Measurements from ENCODE around the gene OR13J1.

OR13J1 gene

GRCh38 chr9:35841645-35841900 is 28.6 kb downstream of the OR13J1 start:
- Histone ChIP-seq H3K27me3 (ENCODE audit: control insufficient read depth, insufficient read depth, low read length) (peaks cover under 1% of the 10 kb centered on the region), H3K27ac (ENCODE audit: low read depth, low read length) (no peak overlapping the region), H3K9ac (ENCODE audit: low read length) (no peak overlapping the region), H3K36me3 (ENCODE audit: control insufficient read depth, insufficient read depth, low read length) (no peaks in the 10 kb centered on the region), H3K4me3 (ENCODE audit: low read depth, low read length) (no peak overlapping the region), H3K9me3 (ENCODE audit: control insufficient read depth, insufficient read depth, low read depth, low read length) (no peaks in the 10 kb centered on the region), H3K4me1 (ENCODE audit: control insufficient read depth, insufficient read depth, low read length) (peaks cover 42% of the 10 kb centered on the region)

- peaks cover 40% of the 10 kb centered on the region for H3K4me1 ChIP-seq (ENCODE audit: control insufficient read depth, insufficient read depth, low read length)
- no peak overlapping the region for H3K4me3 ChIP-seq (ENCODE audit: low read depth, low read length)
- no peaks in the 10 kb centered on the region for H3K36me3 ChIP-seq (ENCODE audit: control insufficient read depth, insufficient read depth, low read length)
- H3K27me3 ChIP-seq (ENCODE audit: control insufficient read depth, insufficient read depth, low read length): no peaks in the 10 kb centered on the region; the same call in none of the 2 replicates
- H3K9ac ChIP-seq (ENCODE audit: low read length): no peak overlapping the region
- H3K27ac ChIP-seq (ENCODE audit: low read depth, low read length): no peak overlapping the region
- no peaks in the 10 kb centered on the region for H3K9me3 ChIP-seq (ENCODE audit: control insufficient read depth, insufficient read depth, low read depth, low read length)
These were observed 29.1 kb downstream of the OR13J1 start for GRCh38 chr9:35840881-35841644.

GRCh38 chr9:35839926-35840325 is 30.3 kb downstream of the OR13J1 start:
- H3K36me3 ChIP-seq (ENCODE audit: control insufficient read depth, insufficient read depth, low read length): no peaks in the 10 kb centered on the region
- H3K9me3 ChIP-seq (ENCODE audit: control insufficient read depth, insufficient read depth, low read depth, low read length): no peaks in the 10 kb centered on the region
- H3K9ac ChIP-seq (ENCODE audit: low read length): no peak overlapping the region
- H3K27me3 ChIP-seq (ENCODE audit: control insufficient read depth, insufficient read depth, low read length): no peaks in the 10 kb centered on the region; the same call in 1 of the 2 replicates
- no peak overlapping the region for H3K27ac ChIP-seq (ENCODE audit: low read depth, low read length)
- no peak overlapping the region for H3K4me3 ChIP-seq (ENCODE audit: low read depth, low read length)
- peaks cover 29% of the 10 kb centered on the region for H3K4me1 ChIP-seq (ENCODE audit: control insufficient read depth, insufficient read depth, low read length)

- no peak overlapping the region for H3K9ac ChIP-seq (ENCODE audit: low read length)
- H3K4me1 ChIP-seq (ENCODE audit: control insufficient read depth, insufficient read depth, low read length): peaks cover 8% of the 10 kb centered on the region
- H3K9me3 ChIP-seq (ENCODE audit: control insufficient read depth, insufficient read depth, low read depth, low read length): no peaks in the 10 kb centered on the region
- no peaks in the 10 kb centered on the region for H3K36me3 ChIP-seq (ENCODE audit: control insufficient read depth, insufficient read depth, low read length)
- H3K27ac ChIP-seq (ENCODE audit: low read depth, low read length): no peak overlapping the region
- H3K27me3 ChIP-seq (ENCODE audit: control insufficient read depth, insufficient read depth, low read length): no peaks in the 10 kb centered on the region; the same call in 1 of the 2 replicates
- H3K4me3 ChIP-seq (ENCODE audit: low read depth, low read length): no peak overlapping the region
These were observed 33.6 kb downstream of the OR13J1 start for GRCh38 chr9:35836595-35836994.

- no peak overlapping the region for H3K9ac ChIP-seq (ENCODE audit: low read length)
- no peaks in the 10 kb centered on the region for H3K36me3 ChIP-seq (ENCODE audit: control insufficient read depth, insufficient read depth, low read length)
- H3K27ac ChIP-seq (ENCODE audit: low read depth, low read length): no peak overlapping the region
- no peaks in the 10 kb centered on the region; the same call in 1 of the 2 replicates for H3K27me3 ChIP-seq (ENCODE audit: control insufficient read depth, insufficient read depth, low read length)
- H3K4me3 ChIP-seq (ENCODE audit: low read depth, low read length): no peak overlapping the region
- H3K4me1 ChIP-seq (ENCODE audit: control insufficient read depth, insufficient read depth, low read length): peaks cover 6% of the 10 kb centered on the region
- H3K9me3 ChIP-seq (ENCODE audit: control insufficient read depth, insufficient read depth, low read depth, low read length): no peaks in the 10 kb centered on the region
These were observed 34.4 kb downstream of the OR13J1 start for GRCh38 chr9:35835766-35836165.

GRCh38 chr9:35835216-35835632 is 35.0 kb downstream of the OR13J1 start:
- Histone ChIP-seq H3K27ac (ENCODE audit: low read depth, low read length) (no peak overlapping the region), H3K4me1 (ENCODE audit: control insufficient read depth, insufficient read depth, low read length) (peaks cover under 1% of the 10 kb centered on the region; the same call in 1 of the 2 replicates)

GRCh38 chr9:35834260-35835215 is 35.7 kb downstream of the OR13J1 start:
- Histone ChIP-seq H3K36me3 (ENCODE audit: control insufficient read depth, insufficient read depth, low read length) (no peaks in the 10 kb centered on the region), H3K27me3 (ENCODE audit: control insufficient read depth, insufficient read depth, low read length) (no peaks in the 10 kb centered on the region; the same call in 1 of the 2 replicates), H3K9me3 (ENCODE audit: control insufficient read depth, insufficient read depth, low read depth, low read length) (no peaks in the 10 kb centered on the region), H3K4me1 (ENCODE audit: control insufficient read depth, insufficient read depth, low read length) (peaks cover 7% of the 10 kb centered on the region; the same call in 1 of the 2 replicates), H3K4me3 (ENCODE audit: low read depth, low read length) (no peak overlapping the region), H3K27ac (ENCODE audit: low read depth, low read length) (no peak overlapping the region), H3K9ac (ENCODE audit: low read length) (no peak overlapping the region)

More at GRCh38 chr9:35835216-35835632, 35.0 kb downstream of the OR13J1 start:
- Histone ChIP-seq H3K27me3 (ENCODE audit: control insufficient read depth, insufficient read depth, low read length) (no peaks in the 10 kb centered on the region; the same call in 1 of the 2 replicates), H3K9ac (ENCODE audit: low read length) (no peak overlapping the region), H3K4me3 (ENCODE audit: low read depth, low read length) (no peak overlapping the region), H3K9me3 (ENCODE audit: control insufficient read depth, insufficient read depth, low read depth, low read length) (no peaks in the 10 kb centered on the region), H3K36me3 (ENCODE audit: control insufficient read depth, insufficient read depth, low read length) (no peaks in the 10 kb centered on the region)

- H3K9ac ChIP-seq (ENCODE audit: low read length): no peak overlapping the region
- H3K9me3 ChIP-seq (ENCODE audit: control insufficient read depth, insufficient read depth, low read depth, low read length): no peaks in the 10 kb centered on the region
- H3K27me3 ChIP-seq (ENCODE audit: control insufficient read depth, insufficient read depth, low read length): no peaks in the 10 kb centered on the region; the same call in 1 of the 2 replicates
- H3K27ac ChIP-seq (ENCODE audit: low read depth, low read length): no peak overlapping the region
- no peaks in the 10 kb centered on the region for H3K36me3 ChIP-seq (ENCODE audit: control insufficient read depth, insufficient read depth, low read length)
- peaks cover 11% of the 10 kb centered on the region; the same call in 1 of the 2 replicates for H3K4me1 ChIP-seq (ENCODE audit: control insufficient read depth, insufficient read depth, low read length)
- no peak overlapping the region for H3K4me3 ChIP-seq (ENCODE audit: low read depth, low read length)
These were observed 37.4 kb downstream of the OR13J1 start for GRCh38 chr9:35832814-35833213.

GRCh38 chr9:35831040-35831439 is 39.2 kb downstream of the OR13J1 start:
- H3K4me3 ChIP-seq (ENCODE audit: low read depth, low read length): no peak overlapping the region
- H3K27me3 ChIP-seq (ENCODE audit: control insufficient read depth, insufficient read depth, low read length): no peaks in the 10 kb centered on the region
- H3K9ac ChIP-seq (ENCODE audit: low read length): no peak overlapping the region
- H3K4me1 ChIP-seq (ENCODE audit: control insufficient read depth, insufficient read depth, low read length): peaks cover 14% of the 10 kb centered on the region; the same call in 1 of the 2 replicates
- H3K36me3 ChIP-seq (ENCODE audit: control insufficient read depth, insufficient read depth, low read length): no peaks in the 10 kb centered on the region
- no peaks in the 10 kb centered on the region for H3K9me3 ChIP-seq (ENCODE audit: control insufficient read depth, insufficient read depth, low read depth, low read length)
- H3K27ac ChIP-seq (ENCODE audit: low read depth, low read length): no peak overlapping the region

- Histone ChIP-seq H3K36me3 (ENCODE audit: control insufficient read depth, insufficient read depth, low read length) (no peaks in the 10 kb centered on the region), H3K27ac (ENCODE audit: low read depth, low read length) (no peak overlapping the region), H3K27me3 (ENCODE audit: control insufficient read depth, insufficient read depth, low read length) (no peaks in the 10 kb centered on the region), H3K9me3 (ENCODE audit: control insufficient read depth, insufficient read depth, low read depth, low read length) (no peaks in the 10 kb centered on the region), H3K9ac (ENCODE audit: low read length) (peak overlapping the region; percentile 53), H3K4me3 (ENCODE audit: low read depth, low read length) (peak overlapping the region; percentile 86), H3K4me1 (ENCODE audit: control insufficient read depth, insufficient read depth, low read length) (peaks cover 15% of the 10 kb centered on the region; the same call in 1 of the 2 replicates)
These were observed 40.5 kb downstream of the OR13J1 start for GRCh38 chr9:35829764-35830096.
